ENCODE measurements around the gene CIAO1.
"Not testable (repeated sequence)": the region's sequence is repeated elsewhere in the genome, so short reads cannot be mapped to it uniquely, and the experiment has no call there.

The CIAO1 gene

GRCh38 chr2:96265840-96266679 is at the start of gene CIAO1, which contains the start of gene TMEM127:
CIAO1 (plus strand) TSS chr2:96266225; CDS start chr2:96266351, 126 bp downstream.
TMEM127 (minus strand) TSS chr2:96265997; CDS start chr2:96265381, 616 bp downstream.
- DNase-seq, result peak; percentile 97 to 98

DNA sequence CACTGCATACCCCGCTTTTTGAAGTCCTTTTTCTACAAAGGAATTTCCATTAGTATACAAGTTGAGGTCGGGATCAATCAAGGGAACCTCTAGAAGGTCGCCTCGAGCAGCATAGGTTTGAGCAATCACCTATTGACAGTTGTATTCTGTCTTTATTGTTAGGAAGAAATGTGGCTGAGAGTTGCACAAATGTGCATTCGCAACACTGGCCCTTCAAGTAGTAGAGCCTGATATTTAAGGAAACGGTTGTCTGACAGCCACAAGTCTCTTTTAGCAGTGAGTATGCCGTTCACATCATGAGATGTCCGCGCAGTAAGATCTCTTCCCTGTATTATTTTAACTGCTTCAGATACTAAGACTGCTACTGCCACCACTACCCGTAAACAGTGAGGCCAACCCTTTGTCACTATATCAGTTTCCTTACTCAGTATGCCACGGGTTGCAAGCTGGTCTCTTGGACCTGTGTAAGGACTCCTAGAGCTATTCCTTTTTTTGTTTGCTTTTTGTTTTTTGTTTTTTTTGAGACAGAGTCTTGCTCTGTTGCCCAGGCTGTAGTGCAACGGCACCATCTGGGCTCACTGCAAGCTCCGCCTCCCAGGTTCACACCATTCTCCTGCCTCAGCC is 47.4 kb upstream of the CIAO1 start:
- DNase-seq, result no peak

DNA sequence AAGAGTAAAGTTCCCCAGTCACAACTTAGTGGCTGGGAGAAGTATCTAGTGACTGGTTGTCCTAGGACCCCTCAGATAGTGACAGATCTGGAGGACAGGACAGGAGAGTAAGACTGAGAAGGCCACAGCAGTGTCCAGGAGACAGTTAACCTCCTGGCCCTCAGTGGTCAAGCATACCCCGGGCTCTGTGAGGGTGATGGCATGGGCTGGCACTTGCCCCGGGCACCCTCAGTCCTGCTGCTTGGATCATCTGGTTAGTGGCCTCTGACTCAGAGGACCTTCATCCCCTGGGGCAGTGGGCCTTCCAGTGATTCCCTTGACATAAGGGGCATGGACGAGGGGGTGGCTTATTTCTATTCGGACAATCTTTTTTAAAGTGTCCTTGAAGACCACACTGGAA is 46.1 kb upstream of the CIAO1 start:
- not testable (repeated sequence) for DNase-seq

DNA sequence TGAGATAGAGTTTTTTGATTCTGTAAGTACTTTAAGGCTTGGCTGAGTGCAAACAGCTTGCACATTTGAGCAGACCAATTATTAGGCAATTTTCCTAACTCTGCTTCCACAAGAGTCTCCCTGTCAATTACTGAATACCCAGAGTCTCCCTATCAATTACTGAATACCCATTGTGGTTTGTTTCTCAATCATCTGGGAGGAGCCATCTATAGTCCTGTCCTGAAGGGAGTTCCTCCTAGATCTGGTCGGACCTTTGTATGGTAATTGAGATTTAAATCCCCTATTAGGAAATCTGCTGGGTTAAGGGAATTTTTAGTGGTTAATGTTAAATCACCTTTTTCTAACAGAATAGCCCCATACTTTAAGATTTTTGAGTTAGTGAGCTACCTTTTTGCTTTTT is 44.9 kb upstream of the CIAO1 start:
- not testable (repeated sequence) for DNase-seq

DNA sequence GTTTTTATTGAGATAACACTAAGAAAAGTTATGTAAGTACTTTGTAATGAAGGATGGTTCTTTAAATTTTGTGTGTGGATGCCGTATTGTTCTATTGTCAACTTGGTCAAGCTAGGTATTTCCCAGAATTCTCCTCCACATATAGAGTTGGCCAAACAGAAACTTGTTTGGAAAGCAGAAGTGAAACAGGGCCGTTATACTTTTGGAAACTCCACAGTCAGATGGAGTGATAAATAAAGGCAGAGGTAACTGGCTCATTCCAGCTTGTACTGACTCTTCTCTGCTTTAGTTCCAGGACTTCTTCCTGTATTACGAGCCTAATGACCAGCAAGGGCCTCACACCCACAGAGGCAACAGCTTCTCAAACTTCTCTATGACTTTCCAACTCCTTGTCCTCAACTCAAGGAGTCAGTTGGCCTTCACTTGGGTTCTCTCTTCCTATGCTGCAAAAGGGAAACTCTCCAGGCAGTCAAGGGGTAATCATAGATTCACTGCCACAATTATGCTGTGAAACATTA is 41.0 kb upstream of the CIAO1 start:
- no peak for DNase-seq

DNA sequence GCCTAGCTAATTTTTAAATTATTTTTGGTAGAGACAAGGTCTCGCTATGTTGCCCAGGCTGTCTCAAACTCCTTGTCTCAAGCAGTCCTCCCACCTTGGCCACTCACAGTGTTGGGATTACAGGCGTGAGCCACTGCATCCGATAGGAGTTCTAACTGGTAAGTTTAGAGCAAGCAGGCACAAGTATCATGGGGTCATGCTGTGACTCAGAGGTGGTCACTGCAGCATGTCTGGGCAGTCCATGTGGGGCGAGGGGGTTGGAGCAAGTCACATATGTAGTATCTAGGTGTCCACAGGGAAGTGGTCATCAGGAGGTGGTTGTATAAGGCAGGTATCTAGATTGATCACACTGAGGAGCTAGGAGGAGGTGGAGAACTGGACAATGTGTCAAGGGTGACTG is 34.7 kb upstream of the CIAO1 start:
- no peak for DNase-seq

- DNase-seq, result no peak
Measured at GRCh38 chr2:96233436-96233835, 32.6 kb upstream of the CIAO1 start.

GRCh38 chr2:96233880-96234316 is 32.1 kb upstream of the CIAO1 start:
- no peak for DNase-seq

GRCh38 chr2:96236882-96237281 is 29.1 kb upstream of the CIAO1 start:
- no peak for DNase-seq

DNA sequence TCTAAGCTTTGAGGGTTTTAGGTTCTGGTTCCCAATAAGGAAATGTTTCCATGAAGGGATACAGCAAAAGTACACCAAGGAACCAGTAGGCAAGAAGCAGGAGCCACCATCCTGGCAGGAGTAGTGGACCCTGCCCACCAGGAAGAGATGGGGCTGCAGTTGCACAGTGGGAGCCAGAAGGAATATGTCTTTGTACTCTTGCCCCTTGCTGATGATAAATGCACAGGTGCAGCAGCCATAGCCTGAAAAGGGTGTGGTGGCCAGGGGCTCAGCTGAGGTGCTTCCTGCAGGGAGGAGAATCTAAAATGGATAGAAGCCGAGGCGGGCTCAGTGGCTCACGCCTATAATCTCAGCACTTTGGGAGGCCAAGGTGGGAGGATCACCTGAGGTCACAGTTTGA is 27.8 kb upstream of the CIAO1 start:
- DNase-seq, result no peak

- DNase-seq, result no peak
Measured at GRCh38 chr2:96239091-96239490, 26.9 kb upstream of the CIAO1 start.

GRCh38 chr2:96239745-96240264 is 26.2 kb upstream of the CIAO1 start:
- no peak for DNase-seq

DNA sequence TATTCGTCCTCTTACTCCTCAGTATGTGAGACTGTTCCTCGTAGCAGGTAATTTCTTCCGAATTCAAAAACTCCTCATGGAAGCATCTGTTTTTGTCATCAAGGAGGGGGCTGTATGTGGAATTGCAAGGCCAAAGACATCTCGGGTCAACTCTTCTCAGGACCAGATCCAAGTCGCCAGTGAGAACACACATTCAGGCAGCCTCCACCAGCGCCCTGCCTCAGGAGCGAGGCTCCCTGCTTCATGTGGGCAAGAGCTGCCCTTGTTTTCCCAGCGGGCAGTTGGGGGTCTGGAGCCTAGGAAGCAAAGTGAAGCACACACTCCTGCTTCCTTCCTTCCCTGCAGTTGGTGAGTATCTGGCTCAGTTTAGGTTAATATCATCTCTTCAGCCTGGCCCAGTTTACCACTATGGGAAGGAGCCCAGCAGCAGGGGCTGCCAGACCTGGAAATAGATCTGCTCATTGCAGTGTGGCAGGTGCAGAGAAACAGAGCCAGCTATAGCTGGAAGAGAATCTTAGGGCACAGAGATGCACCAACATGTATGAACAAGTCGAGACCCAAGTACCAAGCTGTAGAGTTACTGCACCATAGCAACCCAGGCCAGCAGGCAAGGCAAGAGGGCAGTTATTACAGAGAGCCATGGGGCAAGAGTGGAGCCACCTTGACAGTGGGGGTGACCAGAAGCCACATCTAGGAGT is 25.5 kb upstream of the CIAO1 start:
- no peak for DNase-seq

GRCh38 chr2:96241227-96241626 is 24.8 kb upstream of the CIAO1 start:
- no peak for DNase-seq

- DNase-seq, result peak; percentile 27 to 29
Measured at GRCh38 chr2:96241900-96242611, 24.0 kb upstream of the CIAO1 start.

DNA sequence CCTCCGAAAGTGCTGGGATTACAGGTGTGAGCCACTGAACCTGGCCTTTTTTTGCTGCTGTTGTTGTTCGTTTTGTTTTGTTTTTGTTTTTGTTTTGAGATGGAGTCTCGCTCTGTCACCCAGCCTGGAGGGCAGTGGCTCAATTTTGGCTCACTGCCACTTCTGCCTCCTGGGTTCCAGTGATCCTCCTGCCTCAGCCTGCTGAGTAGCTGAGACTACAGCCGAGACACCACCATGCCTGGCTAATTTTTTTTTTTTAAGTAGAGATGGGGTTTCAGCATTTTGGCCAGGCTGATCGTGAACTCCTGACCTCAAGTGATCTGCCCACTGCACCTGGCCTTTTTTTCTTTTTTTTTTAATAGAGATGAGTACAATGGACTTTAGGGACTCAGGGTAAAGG is 22.2 kb upstream of the CIAO1 start:
- no peak for DNase-seq

DNA sequence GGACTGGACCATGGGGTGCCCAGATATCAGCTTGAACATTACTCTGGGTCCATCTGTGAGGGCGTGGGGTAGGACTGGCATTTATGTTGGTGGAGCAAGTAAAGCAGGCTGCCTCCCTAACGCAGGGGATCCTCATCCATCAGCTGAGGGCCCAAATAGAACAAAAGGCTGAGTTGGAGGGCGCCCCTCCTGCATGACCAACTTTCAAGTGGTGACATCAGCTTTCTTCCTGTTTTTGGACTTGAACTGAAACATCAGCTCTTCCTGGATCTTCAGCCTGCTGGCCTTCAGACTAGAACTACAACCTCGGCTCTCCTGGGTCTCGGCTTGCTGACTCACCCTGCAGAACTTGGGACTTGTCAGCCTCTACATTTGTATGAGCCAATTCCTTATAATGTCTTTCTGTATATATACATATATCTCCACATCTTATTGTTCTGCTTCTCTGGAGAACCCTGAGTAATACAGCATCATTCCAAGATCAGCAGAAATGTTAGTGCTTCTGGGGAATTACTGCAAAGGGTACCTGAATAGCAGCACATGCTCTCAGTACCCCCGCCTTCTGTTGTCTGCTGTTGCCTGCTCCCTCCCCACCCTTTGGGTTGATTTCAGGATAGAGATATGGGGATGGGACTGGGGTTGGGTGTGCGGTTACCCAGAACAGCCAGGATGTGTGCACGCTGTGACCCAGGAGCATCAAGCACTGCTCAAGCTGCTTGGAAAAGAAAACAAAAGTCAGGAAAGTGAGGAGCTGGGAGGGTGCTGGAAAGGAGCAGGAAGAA is 20.2 kb upstream of the CIAO1 start:
- DNase-seq, result no peak

DNA sequence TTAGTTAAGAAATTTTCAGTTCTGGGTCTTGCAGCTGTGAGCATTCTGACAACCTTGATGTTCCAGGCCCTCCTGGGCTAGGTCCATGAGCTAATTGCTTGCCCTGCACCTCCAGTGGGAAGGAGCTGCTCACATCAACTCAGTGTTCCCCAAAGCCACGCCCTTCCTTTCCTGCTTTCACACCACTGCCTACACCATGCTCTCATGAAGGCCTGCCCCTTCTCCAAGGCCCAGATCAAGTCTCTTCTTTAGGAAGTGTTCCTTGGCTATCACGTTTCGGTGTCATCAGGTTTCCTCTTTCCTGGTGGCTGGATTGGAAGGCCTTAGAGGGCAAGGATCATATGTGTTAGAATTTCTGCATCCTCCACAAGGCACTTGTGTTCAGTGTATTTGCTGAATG is 19.0 kb upstream of the CIAO1 start:
- no peak for DNase-seq

GRCh38 chr2:96247896-96248295 is 18.1 kb upstream of the CIAO1 start:
- no peak for DNase-seq

GRCh38 chr2:96248624-96249023 is 17.4 kb upstream of the CIAO1 start:
- no peak for DNase-seq

DNA sequence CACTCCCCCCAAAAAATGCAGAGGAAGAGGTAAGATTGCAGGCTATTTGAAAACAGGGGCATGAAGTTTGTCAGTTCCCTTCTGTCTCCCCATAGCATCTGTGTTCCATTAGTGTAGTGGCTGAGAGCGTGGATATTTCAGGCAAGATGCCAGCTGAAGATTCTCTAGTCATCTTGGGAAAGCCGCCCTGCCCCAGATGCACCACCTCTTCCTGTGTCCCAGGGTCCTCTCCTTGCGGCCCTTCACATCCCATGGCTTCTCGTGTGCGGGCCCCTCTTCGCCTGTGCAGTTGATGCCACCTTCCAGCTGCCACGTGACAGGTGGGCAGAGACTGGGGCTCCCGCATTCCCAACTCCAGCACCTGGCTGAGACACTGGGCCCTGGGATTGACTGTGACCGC is 16.4 kb upstream of the CIAO1 start:
- DNase-seq, result no peak

DNA sequence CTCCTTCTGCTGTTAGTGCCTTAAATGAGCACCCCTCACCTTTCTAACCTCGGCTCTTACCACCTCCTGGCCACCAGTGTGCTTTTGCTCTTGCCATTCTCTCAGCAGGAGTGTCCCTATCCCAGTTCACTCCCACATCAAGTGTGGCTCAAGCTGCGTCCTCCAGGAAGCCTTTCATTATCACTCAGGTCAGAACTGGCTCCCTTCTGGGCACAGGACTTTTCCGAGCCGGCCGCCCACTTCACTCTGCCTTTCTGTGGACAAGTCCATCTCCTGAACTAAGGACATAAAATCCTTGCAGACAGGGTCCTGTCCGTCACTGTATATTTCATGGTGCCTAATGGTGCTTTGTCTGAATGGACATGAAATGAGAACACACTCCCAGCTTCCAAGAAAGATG is 15.8 kb upstream of the CIAO1 start:
- no peak for DNase-seq

All from activated CD4-positive, alpha-beta T cell treated with anti-CD3 and anti-CD28 coated beads for 4 hours (primary cell).